Kidney epithelial cell (primary cell): Measurements from ENCODE around the gene TTC13. TPM values are rescaled to one million over a fixed set of nuclear protein-coding genes. Genes with fewer than 3 reads are reported as not detected.

Source experiments
- DNase-seq: peaks from one replicate; pipeline ENCODE4 v3.0.0-alpha.2; 2010; ENCODE audit warnings: low read depth
- H3K27me3 ChIP-seq: 2 replicates; pipeline ENCODE4 v1.6.0; 2011; ENCODE audit warnings: low read length; ENCODE audit not compliant: control insufficient read depth, insufficient read depth
- H3K36me3 ChIP-seq: 2 replicates; pipeline ENCODE4 v1.5.1; 2011; ENCODE audit warnings: low read length; ENCODE audit not compliant: control insufficient read depth, insufficient read depth
- H3K4me3 ChIP-seq: 2 replicates; pipeline ENCODE4 v1.5.1; 2011; ENCODE audit warnings: low read depth, mild to moderate bottlenecking, control low read depth, low read length
- total RNA-seq: library from RNA; depleted of rRNA; stranded (reverse); fragments of >200 nt; gene quantifications from 2 replicates; pipeline ENCODE4 v1.2.3, GENCODE V29; 2015
- TF ChIP-seq, protein P1 (sequence below): IDR thresholded peaks from 2 replicates; pipeline ENCODE4 v1.5.1; 2011; ENCODE audit warnings: mild to moderate bottlenecking, moderate library complexity, low read length, control low read depth, inconsistent platforms; ENCODE audit not compliant: insufficient read depth, poor library complexity, severe bottlenecking

The TTC13 gene
- total RNA-seq, 1 donor from 2014 or later, result 8.3 TPM

- H3K36me3 ChIP-seq, result no peaks in the 10 kb centered on the region
- no peak for DNase-seq
- no peak overlapping the region for H3K4me3 ChIP-seq
- TF ChIP-seq, protein P1, sequence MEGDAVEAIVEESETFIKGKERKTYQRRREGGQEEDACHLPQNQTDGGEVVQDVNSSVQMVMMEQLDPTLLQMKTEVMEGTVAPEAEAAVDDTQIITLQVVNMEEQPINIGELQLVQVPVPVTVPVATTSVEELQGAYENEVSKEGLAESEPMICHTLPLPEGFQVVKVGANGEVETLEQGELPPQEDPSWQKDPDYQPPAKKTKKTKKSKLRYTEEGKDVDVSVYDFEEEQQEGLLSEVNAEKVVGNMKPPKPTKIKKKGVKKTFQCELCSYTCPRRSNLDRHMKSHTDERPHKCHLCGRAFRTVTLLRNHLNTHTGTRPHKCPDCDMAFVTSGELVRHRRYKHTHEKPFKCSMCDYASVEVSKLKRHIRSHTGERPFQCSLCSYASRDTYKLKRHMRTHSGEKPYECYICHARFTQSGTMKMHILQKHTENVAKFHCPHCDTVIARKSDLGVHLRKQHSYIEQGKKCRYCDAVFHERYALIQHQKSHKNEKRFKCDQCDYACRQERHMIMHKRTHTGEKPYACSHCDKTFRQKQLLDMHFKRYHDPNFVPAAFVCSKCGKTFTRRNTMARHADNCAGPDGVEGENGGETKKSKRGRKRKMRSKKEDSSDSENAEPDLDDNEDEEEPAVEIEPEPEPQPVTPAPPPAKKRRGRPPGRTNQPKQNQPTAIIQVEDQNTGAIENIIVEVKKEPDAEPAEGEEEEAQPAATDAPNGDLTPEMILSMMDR, result no peak
- no peaks in the 10 kb centered on the region for H3K27me3 ChIP-seq
Observed at GRCh38 chr1:230857822-230858221, 120.8 kb downstream of the TTC13 start.

GRCh38 chr1:230857077-230857476 lies 121.6 kb downstream of the TTC13 start:
- no peaks in the 10 kb centered on the region for H3K27me3 ChIP-seq
- H3K4me3 ChIP-seq, result no peak overlapping the region
- DNase-seq, result no peak
- TF ChIP-seq, protein P1, result no peak
- no peaks in the 10 kb centered on the region for H3K36me3 ChIP-seq

Other genes with a start within 250 kb of the TTC13 start
- gene CAPN9, start 231.5 kb downstream of the TTC13 start, total RNA-seq, result 0.04 TPM in 1 of 2 replicates, not detected in the other
- gene C1orf198, start 110.3 kb downstream of the TTC13 start, total RNA-seq, result 68.1 and 68.6 TPM in 2 replicates
- 12.0 and 13.9 TPM in 2 replicates for gene ARV1, start 233 bp upstream of the TTC13 start, total RNA-seq
- 6.3 and 7.1 TPM in 2 replicates for gene FAM89A, start 61.4 kb upstream of the TTC13 start, total RNA-seq
- 0.14 and 0.63 TPM in 2 replicates for gene TRIM67, start 183.2 kb upstream of the TTC13 start, total RNA-seq